GM19239 (cell line): ENCODE data around the gene UBASH3A.

Experiments used
- DNase-seq: peaks from one replicate; pipeline ENCODE4 v3.0.0; 2011; ENCODE audit warnings: low spot score; ENCODE audit not compliant: insufficient read length
- FAIRE-seq: peaks from 2 replicates; lab custom pipeline; 2011; peaks lifted over from hg19 to GRCh38; lab: Jason Lieb, UNC

UBASH3A gene

GRCh38 chr21:42388740-42389448 lies 14.8 kb upstream of the UBASH3A start:
- DNase-seq = peak; percentile 28
- no peak for FAIRE-seq

- FAIRE-seq = no peak
- no peak for DNase-seq
These were observed 14.3 kb upstream of the UBASH3A start for GRCh38 chr21:42389449-42389835.

GRCh38 chr21:42390193-42390592 lies 13.5 kb upstream of the UBASH3A start:
- FAIRE-seq (no peak), DNase-seq (no peak)

- FAIRE-seq = no peak
- DNase-seq = no peak
These were observed 13.0 kb upstream of the UBASH3A start for GRCh38 chr21:42390696-42391095.

- no peak for FAIRE-seq
- DNase-seq = no peak
These were observed 12.4 kb upstream of the UBASH3A start for GRCh38 chr21:42391297-42391696.

GRCh38 chr21:42392731-42393442 lies 10.8 kb upstream of the UBASH3A start:
- peak; percentile 48 for DNase-seq
- FAIRE-seq = peak; percentile 80

GRCh38 chr21:42393443-42393950 lies 10.2 kb upstream of the UBASH3A start:
- FAIRE-seq (no peak), DNase-seq (no peak)

GRCh38 chr21:42395302-42395701 lies 8.4 kb upstream of the UBASH3A start:
- FAIRE-seq (no peak), DNase-seq (no peak)

GRCh38 chr21:42395905-42396651 lies 7.6 kb upstream of the UBASH3A start, which contains the start of gene TMPRSS3:
Gene TMPRSS3 (minus strand): TSS chr21:42396052. CDS start chr21:42395417, 635 bp downstream.
- DNase-seq (no peak), FAIRE-seq (no peak)

- no peak for FAIRE-seq
- no peak for DNase-seq
These were observed 6.6 kb upstream of the UBASH3A start for GRCh38 chr21:42396799-42397745.

GRCh38 chr21:42397746-42398394 lies 5.8 kb upstream of the UBASH3A start:
- DNase-seq (no peak), FAIRE-seq (no peak)

- no peak for FAIRE-seq
- no peak for DNase-seq
These were observed 5.2 kb upstream of the UBASH3A start for GRCh38 chr21:42398436-42399028.

- DNase-seq (no peak), FAIRE-seq (peak; percentile 45)
These were observed 3.2 kb upstream of the UBASH3A start for GRCh38 chr21:42400525-42400924.

- FAIRE-seq = no peak
- DNase-seq = no peak
These were observed 2.5 kb upstream of the UBASH3A start for GRCh38 chr21:42401154-42401553.

- FAIRE-seq (peak; percentile 11), DNase-seq (no peak)
These were observed 1.9 kb upstream of the UBASH3A start for GRCh38 chr21:42401820-42402251.

GRCh38 chr21:42404539-42404938 lies 837 bp downstream of the UBASH3A start:
- no peak for FAIRE-seq
- DNase-seq = no peak

- FAIRE-seq (no peak), DNase-seq (no peak)
These were observed 1.6 kb downstream of the UBASH3A start for GRCh38 chr21:42405064-42406013.

GRCh38 chr21:42406201-42406621 lies 2.5 kb downstream of the UBASH3A start:
- DNase-seq = no peak
- FAIRE-seq = no peak
